IMR-90 (cell line): ENCODE results near the gene TBC1D17. TPM values are rescaled to one million over a fixed set of nuclear protein-coding genes. Genes with fewer than 3 reads are reported as not detected.

ENCODE experiments used
- ATAC-seq: fragments of 200-7000 bp; cut with Tn5 transposase; 2 replicates; pipeline ENCODE4 v1.9.1; 2020; ENCODE audit warnings: low read depth, mild to moderate bottlenecking, moderate library complexity
- BruUV-seq: library from RNA; stranded (reverse); fragments of 400-500 nt; replicated peaks from 2 replicates; lab custom pipeline; 2021; lab: Mats Ljungman, UMichigan
- CTCF ChIA-PET: fragments of 300-600 bp; formaldehyde crosslinking; extraction: SDS; loops from one replicate; lab custom pipeline; 2021; ENCODE audit warnings: antibody characterized with exemption; lab: Yijun Ruan, JAX
- POLR2A ChIA-PET: fragments of 300-600 bp; sonication (Branson Sonifier 250); formaldehyde crosslinking; loops from one replicate; lab custom pipeline; 2022; ENCODE audit warnings: antibody characterized with exemption; ENCODE audit not compliant: unreplicated experiment; lab: Charles Lee
- DNase-seq: peaks from one replicate; pipeline ENCODE4 v3.0.0; 2013
- H2AFZ ChIP-seq: replicated peaks from 2 replicates; pipeline ENCODE3; 2013; ENCODE audit warnings: low read length, mild to moderate bottlenecking; ENCODE audit not compliant: poor library complexity
- H2AK5ac ChIP-seq: 2 replicates; pipeline ENCODE4 v1.6.1; 2013; ENCODE audit warnings: low read depth, low read length, inconsistent platforms
- H2AK9ac ChIP-seq: replicated peaks from 2 replicates; pipeline ENCODE3; 2013; ENCODE audit warnings: mild to moderate bottlenecking, low read depth, low read length, moderate library complexity; ENCODE audit not compliant: poor library complexity
- H2BK120ac ChIP-seq: 2 replicates; pipeline ENCODE4 v1.6.1; 2013; ENCODE audit warnings: low read depth, low read length, inconsistent platforms
- H2BK15ac ChIP-seq: 3 replicates; pipeline ENCODE4 v1.6.1; 2013; ENCODE audit warnings: low read depth, low read length, inconsistent platforms
- H2BK20ac ChIP-seq: 2 replicates; pipeline ENCODE4 v1.6.1; 2013; ENCODE audit warnings: low read depth, mild to moderate bottlenecking, inconsistent platforms, low read length, moderate library complexity
- H2BK5ac ChIP-seq: 2 replicates; pipeline ENCODE4 v1.6.1; 2013; ENCODE audit warnings: mild to moderate bottlenecking, low read depth, low read length, inconsistent platforms; ENCODE audit not compliant: poor library complexity, severe bottlenecking
- H3K14ac ChIP-seq: replicated peaks from 2 replicates; pipeline ENCODE4 v1.6.1; 2013; ENCODE audit warnings: low read depth, low read length, inconsistent platforms
- H3K18ac ChIP-seq: 2 replicates; pipeline ENCODE4 v1.6.1; 2013; ENCODE audit warnings: low read depth, low read length, control low read depth
- H3K23ac ChIP-seq: 2 replicates; pipeline ENCODE4 v1.6.1; 2013; ENCODE audit warnings: low read depth, low read length, inconsistent platforms
- H3K27ac ChIP-seq: 2 replicates; pipeline ENCODE4 v1.5.1; 2013; ENCODE audit warnings: mild to moderate bottlenecking, control low read depth, low read length; ENCODE audit not compliant: insufficient read depth
- H3K27me3 ChIP-seq: 2 replicates; pipeline ENCODE4 v1.6.1; 2013; ENCODE audit warnings: low read length; ENCODE audit not compliant: control insufficient read depth, insufficient read depth
- H3K36me3 ChIP-seq: 2 replicates; pipeline ENCODE4 v1.6.1; 2013; ENCODE audit warnings: low read length, mixed read lengths; ENCODE audit not compliant: control insufficient read depth, insufficient read depth
- H3K4ac ChIP-seq: 2 replicates; pipeline ENCODE4 v1.6.1; 2013; ENCODE audit warnings: low read depth, low read length, inconsistent platforms
- H3K4me1 ChIP-seq: 2 replicates; pipeline ENCODE4 v1.6.1; 2013; ENCODE audit warnings: low read length, mixed read lengths; ENCODE audit not compliant: control insufficient read depth, insufficient read depth
- H3K4me2 ChIP-seq: 2 replicates; pipeline ENCODE4 v1.6.1; 2013; ENCODE audit warnings: low read depth, mild to moderate bottlenecking, control low read depth, low read length, moderate library complexity
- H3K4me3 ChIP-seq: 2 replicates; pipeline ENCODE4 v1.5.1; 2013; ENCODE audit warnings: low read depth, mild to moderate bottlenecking, control low read depth, low read length, moderate library complexity; ENCODE audit not compliant: insufficient read depth
- H3K56ac ChIP-seq: 2 replicates; pipeline ENCODE4 v1.6.1; 2013; ENCODE audit warnings: low read length, inconsistent platforms; ENCODE audit not compliant: insufficient read depth; ENCODE audit errors: extremely low read depth
- H3K79me1 ChIP-seq, 2 experiments: 2 replicates each; pipeline ENCODE4 v1.6.1; 2013; ENCODE audit warnings: low read length in 2 of 2, inconsistent platforms in 1 of 2, low read depth in 1 of 2
- H3K9ac ChIP-seq: 2 replicates; pipeline ENCODE4 v1.6.1; 2013; ENCODE audit warnings: low read depth, low read length, control low read depth
- H3K9me1 ChIP-seq: 2 replicates; pipeline ENCODE4 v1.6.1; 2013; ENCODE audit warnings: low read length, inconsistent platforms; ENCODE audit not compliant: insufficient read depth
- H3K9me3 ChIP-seq: 2 replicates; pipeline ENCODE4 v1.6.1; 2013; ENCODE audit warnings: low read length; ENCODE audit not compliant: control insufficient read depth, insufficient read depth
- H4K20me1 ChIP-seq: 2 replicates; pipeline ENCODE4 v1.6.1; 2013; ENCODE audit warnings: low read length, inconsistent platforms; ENCODE audit not compliant: insufficient read depth
- H4K5ac ChIP-seq: 2 replicates; pipeline ENCODE4 v1.6.1; 2013; ENCODE audit warnings: mild to moderate bottlenecking, low read depth, low read length, control low read depth
- H4K8ac ChIP-seq, 2 experiments: 2 replicates each; pipeline ENCODE4 v1.6.1; 2013; ENCODE audit warnings: low read depth in 2 of 2, low read length in 2 of 2, control low read depth in 1 of 2, inconsistent platforms in 1 of 2
- H4K91ac ChIP-seq: 2 replicates; pipeline ENCODE4 v1.6.1; 2013; ENCODE audit warnings: low read depth, low read length, inconsistent platforms; ENCODE audit not compliant: insufficient read depth
- CEBPB ChIP-seq: IDR thresholded peaks from 2 replicates; pipeline ENCODE4 v1.6.1; 2012; ENCODE audit warnings: low read depth, low read length, improper control_type of control experiment
- CHD1 ChIP-seq: IDR thresholded peaks from 2 replicates; pipeline ENCODE4 v1.6.1; 2012; ENCODE audit warnings: low read depth, low read length, improper control_type of control experiment
- ELK1 ChIP-seq: fragments of 150-350 bp; IDR thresholded peaks from 2 replicates; pipeline ENCODE4 v1.6.1; 2016; ENCODE audit warnings: low read depth, mild to moderate bottlenecking, low read length, moderate library complexity, borderline replicate concordance
- MAZ ChIP-seq: IDR thresholded peaks from 2 replicates; pipeline ENCODE4 v1.6.1; 2012; ENCODE audit warnings: low read depth, mild to moderate bottlenecking, low read length, improper control_type of control experiment, moderate library complexity, borderline replicate concordance
- NFE2L2 ChIP-seq: fragments of 150-350 bp; IDR thresholded peaks from 2 replicates; pipeline ENCODE4 v1.6.1; 2016; ENCODE audit warnings: low read depth, mild to moderate bottlenecking, low read length
- RAD21 ChIP-seq: IDR thresholded peaks from 2 replicates; pipeline ENCODE4 v1.6.1; 2012; ENCODE audit warnings: low read length, improper control_type of control experiment
- WGBS, 2 experiments: methylation state at CpG; one replicate each; pipeline versions ENCODE4 v1.1.5 to v1.1.7; 2013; ENCODE audit warnings: missing lambda C conversion rate in 2 of 2; ENCODE audit not compliant: insufficient read length in 1 of 2; ENCODE audit errors: extremely low coverage in 2 of 2; 5-methylcytosine and 5-hydroxymethylcytosine counted together
- dilution Hi-C: fragments of 300-500 bp; cut with HindIII; formaldehyde crosslinking; loops from one replicate; pipeline ENCODE4 v1.14.3; 2018; ENCODE audit warnings: low sequenced_read_pairs; ENCODE audit not compliant: unreplicated experiment
- in situ Hi-C: fragments of 300-500 bp; cut with MboI; formaldehyde crosslinking; loops from 3 replicates; pipeline ENCODE4 v1.14.3; 2019; ENCODE audit warnings: low sequenced_read_pairs, inconsistent platforms, mixed read lengths
- intact Hi-C: fragments of 100-400 bp; cut with micrococcal nuclease; formaldehyde crosslinking; loops from 2 replicates; pipeline ENCODE4 v1.10.0; 2022
- polyA plus RNA-seq, 3 experiments: library from polyadenylated mRNA; depleted of rRNA; stranded (reverse); fragments of >200 nt; gene quantifications; 2 replicates each; pipeline ENCODE4 v1.2.3, GENCODE V29; 2012; ENCODE audit warnings: low replicate concordance in 1 of 3
- total RNA-seq: library from RNA; depleted of rRNA; stranded (reverse); fragments of >200 nt; gene quantifications from 2 replicates; pipeline ENCODE4 v1.2.3, GENCODE V29; 2012

TBC1D17 gene
- total and polyA plus RNA-seq, 2 of the 4 experiments (the other 2 are of a cell fraction), result 1.1 to 27.8 TPM

GRCh38 chr19:49876422-49877019 lies 981 bp upstream of the TBC1D17 start (continued):
- peak; percentile 88 for TF ChIP-seq CEBPB

- dilution Hi-C loops, result no loop called here
- CTCF ChIA-PET, result no interaction called here
Measured at GRCh38 chr19:49877879-49878743, 609 bp downstream of the TBC1D17 start.

More at GRCh38 chr19:49877879-49878743, 609 bp downstream of the TBC1D17 start:
- Histone ChIP-seq H3K4me3 (peak overlapping the region; percentile 63), H3K4me2 (peak overlapping the region; percentile 96), H3K56ac (peak overlapping the region; percentile 92; the same call in 1 of the 2 replicates), H2AK5ac (peak overlapping the region; percentile 57; the same call in 1 of the 2 replicates), H2BK120ac (peak overlapping the region; percentile 84), H3K9ac (peak overlapping the region; percentile 91), H3K23ac (peak overlapping the region; percentile 86), H3K27ac (peak overlapping the region; percentile 88), H2BK15ac (peak overlapping the region; percentile 84; the same call in 1 of the 3 replicates), H3K79me1 (peaks cover 22 to 49% of the 10 kb centered on the region in 2 experiments), H3K9me1 (peaks cover 10% of the 10 kb centered on the region), H3K18ac (peak overlapping the region; percentile 86), H4K20me1 (no peaks in the 10 kb centered on the region; the same call in 1 of the 2 replicates), H3K4ac (peak overlapping the region; percentile 91), H3K27me3 (no peaks in the 10 kb centered on the region), H2BK20ac (no peak overlapping the region), H4K91ac (peak overlapping the region; percentile 93), H3K9me3 (peaks cover 6% of the 10 kb centered on the region; the same call in 1 of the 2 replicates), H3K36me3 (peaks cover 34% of the 10 kb centered on the region), H2AFZ (peak overlapping the region; percentile 99), H4K5ac (peak overlapping the region; percentile 93), H3K14ac (peak overlapping the region; percentile 89), H2AK9ac (peak overlapping the region; percentile 93), H4K8ac (peak overlapping the region; percentile 45 to 99; a peak in 3 of 4 replicates), H2BK5ac (peak overlapping the region; percentile 95), H3K4me1 (peaks cover 7% of the 10 kb centered on the region)
- ATAC-seq, result peak; percentile 79
- no TSS peak for BruUV-seq
- intact Hi-C loops (loop anchor here (5.0 kb wide), 1 partner anchor 149 kb away; the partner anchor contains the start of genes VRK3 and ZNF473), in situ Hi-C loops (no loop called here)
- DNase-seq, result peak; percentile 96
- 2% methylated on average over 8 of the region's 41 CpGs; no CpG with 5 or more reads in 1 of the 2 experiments for WGBS, 2 experiments
- TF ChIP-seq CHD1 (no peak), MAZ (peak; percentile 86; the same call in 1 of the 2 replicates), ELK1 (no peak), NFE2L2 (no peak), RAD21 (peak; percentile 2; the same call in 1 of the 2 replicates)
- POLR2A ChIA-PET, result no interaction called here
